Smooth muscle cell (in vitro differentiated cells): ENCODE results near the gene QRICH2. TPM values are rescaled to one million over a fixed set of nuclear protein-coding genes. Genes with fewer than 3 reads are reported as not detected.

Experiments used
- DNase-seq: peaks from one replicate; lab custom pipeline; 2025; ENCODE audit not compliant: unreplicated experiment; lab: John Stamatoyannopoulos, UW
- H2AFZ ChIP-seq: fragments of 200-600 bp; sonication (generic); 2 replicates; pipeline ENCODE4 v1.6.0; 2016; ENCODE audit warnings: antibody characterized with exemption, low read depth, mild to moderate bottlenecking
- H3F3A ChIP-seq: fragments of 200-600 bp; sonication (generic); 2 replicates; pipeline ENCODE4 v1.6.0; 2017; ENCODE audit warnings: antibody characterized with exemption, low read depth
- H3K27ac ChIP-seq: fragments of 200-600 bp; sonication (generic); 2 replicates; pipeline ENCODE4 v1.5.1; 2016; ENCODE audit warnings: low read depth, mild to moderate bottlenecking
- H3K27me3 ChIP-seq: fragments of 200-600 bp; sonication (generic); 2 replicates; pipeline ENCODE4 v1.6.1; 2016; ENCODE audit warnings: low read depth, mild to moderate bottlenecking
- H3K36me3 ChIP-seq: fragments of 200-600 bp; sonication (generic); 2 replicates; pipeline ENCODE4 v1.5.1; 2016; ENCODE audit warnings: low read depth
- H3K4me1 ChIP-seq: fragments of 200-600 bp; sonication (generic); 2 replicates; pipeline ENCODE4 v1.5.1; 2016; ENCODE audit warnings: low read depth
- H3K4me2 ChIP-seq: fragments of 200-600 bp; sonication (generic); 2 replicates; pipeline ENCODE4 v1.6.0; 2016; ENCODE audit warnings: mild to moderate bottlenecking
- H3K4me3 ChIP-seq: fragments of 200-600 bp; sonication (generic); 2 replicates; pipeline ENCODE4 v1.5.1; 2016; ENCODE audit warnings: mild to moderate bottlenecking
- H3K79me2 ChIP-seq: fragments of 200-600 bp; sonication (generic); 2 replicates; pipeline ENCODE4 v1.6.0; 2016; ENCODE audit warnings: low read depth, mild to moderate bottlenecking
- H3K9ac ChIP-seq: fragments of 200-600 bp; sonication (generic); 2 replicates; pipeline ENCODE4 v1.6.0; 2016; ENCODE audit warnings: low read depth
- H3K9me3 ChIP-seq: fragments of 200-600 bp; sonication (generic); replicated peaks from 2 replicates; pipeline ENCODE4 v1.5.1; 2016; ENCODE audit warnings: low read depth
- H4K20me1 ChIP-seq: fragments of 200-600 bp; sonication (generic); 2 replicates; pipeline ENCODE4 v1.6.0; 2016; ENCODE audit warnings: low read depth
- WGBS: methylation state at CpG from one replicate; pipeline ENCODE4 v1.1.7; 2016; ENCODE audit warnings: low lambda C conversion rate; 5-methylcytosine and 5-hydroxymethylcytosine counted together
- polyA plus RNA-seq: library from polyadenylated mRNA; unstranded; fragments of >200 nt; fragmentation: Nextera tagmentation; extraction: Ambion mirVana; gene quantifications from 2 replicates; pipeline ENCODE4 v1.2.1, GENCODE V29; 2016
- total RNA-seq: library from RNA; depleted of rRNA; stranded (reverse); fragments of >200 nt; gene quantifications from 2 replicates; pipeline ENCODE4 v1.2.3, GENCODE V29; 2014
- TF ChIP-seq, protein P1 (sequence below): fragments of 200-600 bp; sonication (generic); IDR thresholded peaks from 2 replicates; pipeline ENCODE4 v1.5.1; 2017; ENCODE audit warnings: borderline replicate concordance, mild to moderate bottlenecking, antibody characterized with exemption; ENCODE audit not compliant: insufficient read depth, poor library complexity, severe bottlenecking

Gene QRICH2
- total and polyA plus RNA-seq, 2 experiments from 2014 or later: 1.2 to 1.5 TPM

DNA sequence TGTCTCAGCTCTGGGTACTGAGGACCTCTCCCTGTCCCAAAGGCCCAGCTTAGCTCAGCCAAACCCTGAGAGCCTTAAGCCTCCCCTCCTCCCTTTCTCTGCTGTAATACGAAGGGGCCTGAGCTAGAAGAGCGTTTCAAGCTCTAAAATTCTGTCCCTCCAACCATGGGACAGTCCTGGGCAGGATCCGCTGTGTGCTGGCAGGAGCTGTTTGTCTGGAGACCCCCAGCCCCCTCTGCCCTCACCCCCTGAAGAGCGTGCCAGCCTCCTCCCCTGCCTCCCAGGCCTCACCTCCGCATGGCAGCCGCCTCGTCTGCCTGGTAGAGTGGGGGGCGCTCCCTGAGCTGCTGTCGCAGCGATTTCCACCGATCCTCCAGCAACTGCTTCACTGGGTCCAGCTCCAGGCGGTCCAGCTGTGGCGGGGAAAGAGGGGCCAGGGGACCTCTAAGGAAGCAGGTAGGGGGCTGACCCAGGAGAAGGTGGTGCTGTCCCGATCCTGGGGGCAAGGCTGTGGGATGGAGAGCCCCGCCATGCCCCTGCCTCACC, 28.3 kb downstream of the QRICH2 start:
- Histone ChIP-seq H3K36me3 (no peaks in the 10 kb centered on the region), H3K9me3 (no peaks in the 10 kb centered on the region), H3K4me3 (no peak overlapping the region), H3K27me3 (no peaks in the 10 kb centered on the region), H3K4me2 (no peak overlapping the region), H3K4me1 (no peaks in the 10 kb centered on the region), H3K9ac (no peak overlapping the region), H3K79me2 (no peaks in the 10 kb centered on the region), H2AFZ (no peak overlapping the region), H3K27ac (no peak overlapping the region), H3F3A (no peaks in the 10 kb centered on the region), H4K20me1 (no peaks in the 10 kb centered on the region)
- no peak for DNase-seq
- 80% methylated on average over 15 of the region's 15 CpGs for WGBS
- TF ChIP-seq, protein P1, sequence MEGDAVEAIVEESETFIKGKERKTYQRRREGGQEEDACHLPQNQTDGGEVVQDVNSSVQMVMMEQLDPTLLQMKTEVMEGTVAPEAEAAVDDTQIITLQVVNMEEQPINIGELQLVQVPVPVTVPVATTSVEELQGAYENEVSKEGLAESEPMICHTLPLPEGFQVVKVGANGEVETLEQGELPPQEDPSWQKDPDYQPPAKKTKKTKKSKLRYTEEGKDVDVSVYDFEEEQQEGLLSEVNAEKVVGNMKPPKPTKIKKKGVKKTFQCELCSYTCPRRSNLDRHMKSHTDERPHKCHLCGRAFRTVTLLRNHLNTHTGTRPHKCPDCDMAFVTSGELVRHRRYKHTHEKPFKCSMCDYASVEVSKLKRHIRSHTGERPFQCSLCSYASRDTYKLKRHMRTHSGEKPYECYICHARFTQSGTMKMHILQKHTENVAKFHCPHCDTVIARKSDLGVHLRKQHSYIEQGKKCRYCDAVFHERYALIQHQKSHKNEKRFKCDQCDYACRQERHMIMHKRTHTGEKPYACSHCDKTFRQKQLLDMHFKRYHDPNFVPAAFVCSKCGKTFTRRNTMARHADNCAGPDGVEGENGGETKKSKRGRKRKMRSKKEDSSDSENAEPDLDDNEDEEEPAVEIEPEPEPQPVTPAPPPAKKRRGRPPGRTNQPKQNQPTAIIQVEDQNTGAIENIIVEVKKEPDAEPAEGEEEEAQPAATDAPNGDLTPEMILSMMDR: no peak

DNA sequence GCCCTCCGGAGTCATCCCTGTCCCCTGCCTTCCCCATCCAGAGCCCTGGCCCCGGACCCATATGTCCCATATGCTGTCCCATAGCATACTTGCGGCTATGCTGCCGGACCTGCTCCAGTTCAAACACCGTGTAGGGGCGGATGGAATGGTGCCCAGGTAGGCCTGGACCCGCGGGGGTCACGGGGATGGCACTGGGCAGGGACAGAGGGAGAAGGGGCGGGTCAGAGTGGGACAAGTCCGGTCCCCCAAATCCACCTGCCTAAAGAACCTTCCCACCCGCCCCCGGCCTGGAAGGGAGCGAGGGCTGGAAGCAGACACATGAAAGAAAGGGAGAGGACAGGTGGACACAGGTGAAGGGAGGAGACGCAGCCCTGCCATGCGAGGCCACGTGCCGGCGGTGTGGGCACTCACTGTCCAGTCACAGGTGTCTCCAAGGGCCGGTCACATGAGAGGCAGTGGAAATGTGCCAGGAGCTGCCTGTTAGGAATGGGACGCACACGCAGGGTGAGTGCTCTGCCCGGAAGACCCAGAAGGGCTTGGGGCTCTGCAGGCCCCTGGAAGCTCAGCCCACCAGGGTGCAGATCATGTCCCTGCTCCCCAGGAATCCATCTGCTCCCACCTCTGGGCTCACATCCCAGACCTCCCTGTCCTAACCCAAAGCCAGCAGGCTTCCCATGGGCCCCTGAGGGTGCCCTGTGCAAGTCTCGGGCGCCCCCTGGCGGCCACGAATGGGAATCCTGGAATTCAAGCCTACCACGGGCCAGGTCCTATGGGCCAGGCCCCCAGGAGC, 28.9 kb downstream of the QRICH2 start:
- WGBS: 78% methylated on average over 28 of the region's 28 CpGs
- Histone ChIP-seq H3K4me3 (no peak overlapping the region), H3K9ac (no peak overlapping the region), H3K4me1 (no peaks in the 10 kb centered on the region), H3F3A (no peaks in the 10 kb centered on the region), H3K4me2 (no peak overlapping the region), H3K79me2 (no peaks in the 10 kb centered on the region), H2AFZ (no peak overlapping the region), H3K36me3 (no peaks in the 10 kb centered on the region), H3K9me3 (no peaks in the 10 kb centered on the region), H3K27ac (no peak overlapping the region), H3K27me3 (no peaks in the 10 kb centered on the region), H4K20me1 (no peaks in the 10 kb centered on the region)
- peak; percentile 69 for DNase-seq
- TF ChIP-seq, protein P1: peak; percentile 98

DNA sequence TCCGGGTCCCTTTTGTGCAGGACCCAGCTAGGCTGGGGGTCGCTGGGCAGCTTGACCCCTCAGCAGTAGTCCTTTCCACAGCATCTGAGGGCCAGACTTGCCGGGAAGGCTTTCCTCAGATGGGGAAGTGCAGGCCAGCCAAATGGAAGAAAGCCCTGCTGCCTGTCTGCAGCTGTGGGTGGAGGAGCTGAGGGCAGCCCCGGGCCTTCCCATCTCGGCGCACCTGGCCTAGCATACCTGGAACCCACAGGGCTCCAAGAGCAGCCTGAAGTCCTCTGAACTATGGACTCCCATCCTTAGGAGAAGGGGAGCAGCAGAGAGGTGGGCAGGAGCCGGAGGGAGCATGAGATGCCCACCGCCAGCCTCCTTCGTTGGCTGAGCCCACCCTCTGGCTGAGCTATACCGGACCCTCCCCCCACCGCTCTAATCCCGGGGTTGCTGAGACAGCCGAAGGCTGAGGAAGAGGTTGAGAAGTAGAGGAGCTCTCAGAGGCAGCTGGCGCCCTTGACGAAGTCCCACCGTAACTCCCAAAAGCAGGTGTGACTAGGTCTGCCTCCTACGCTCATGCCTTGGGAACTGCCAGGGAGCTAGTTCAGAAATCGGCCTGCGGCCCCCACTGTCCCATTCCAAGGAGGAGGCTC, 29.7 kb downstream of the QRICH2 start:
- 91% methylated on average over 19 of the region's 19 CpGs for WGBS
- Histone ChIP-seq H2AFZ (no peak overlapping the region), H3K27ac (no peak overlapping the region), H3K4me2 (no peak overlapping the region), H3K27me3 (no peaks in the 10 kb centered on the region), H3K9ac (no peak overlapping the region), H3F3A (no peaks in the 10 kb centered on the region), H3K9me3 (no peaks in the 10 kb centered on the region), H3K79me2 (no peaks in the 10 kb centered on the region), H3K36me3 (no peaks in the 10 kb centered on the region), H3K4me1 (no peaks in the 10 kb centered on the region), H3K4me3 (no peak overlapping the region), H4K20me1 (no peaks in the 10 kb centered on the region)
- TF ChIP-seq, protein P1: no peak
- DNase-seq: no peak
